ENCODE data around the gene RIMKLB. TPM values are rescaled to one million over a fixed set of nuclear protein-coding genes. Genes with fewer than 3 reads are reported as not detected.
"Not testable (repeated sequence)": the region's sequence is repeated elsewhere in the genome, so short reads cannot be mapped to it uniquely, and the experiment has no call there.

RIMKLB gene
- total RNA-seq, 1 donor from 2014 or later, result 49.1 TPM

DNA sequence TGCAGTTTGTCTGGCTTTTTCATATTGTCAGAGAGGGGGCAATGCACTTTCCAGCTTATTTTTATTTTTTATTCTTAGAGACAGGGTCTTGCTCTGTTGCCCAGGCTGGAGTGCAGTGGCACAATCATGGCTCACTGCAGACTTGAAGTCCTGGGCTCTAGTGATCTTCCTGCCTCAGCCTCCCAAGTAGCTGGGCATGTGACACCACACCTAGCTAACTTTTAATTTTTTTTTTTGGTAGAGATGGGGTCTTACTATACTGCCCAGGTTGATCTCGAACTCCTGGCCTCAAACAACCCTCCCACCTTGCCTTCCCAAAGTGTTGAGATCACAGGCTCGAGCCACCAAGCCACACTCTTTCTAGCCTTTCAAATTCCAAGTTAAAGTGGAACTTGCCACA lies 120.7 kb downstream of the RIMKLB start:
- no peak for DNase-seq (ENCODE audit: low read depth)

- DNase-seq (ENCODE audit: low read depth), result no peak
Observed at GRCh38 chr12:8819666-8819980, 121.8 kb downstream of the RIMKLB start.

- not testable (repeated sequence) for DNase-seq (ENCODE audit: low read depth)
Observed at GRCh38 chr12:8820676-8821407, 123.1 kb downstream of the RIMKLB start.

- no peak for DNase-seq (ENCODE audit: low read depth)
Observed at GRCh38 chr12:8821591-8821990, 123.8 kb downstream of the RIMKLB start.

DNA sequence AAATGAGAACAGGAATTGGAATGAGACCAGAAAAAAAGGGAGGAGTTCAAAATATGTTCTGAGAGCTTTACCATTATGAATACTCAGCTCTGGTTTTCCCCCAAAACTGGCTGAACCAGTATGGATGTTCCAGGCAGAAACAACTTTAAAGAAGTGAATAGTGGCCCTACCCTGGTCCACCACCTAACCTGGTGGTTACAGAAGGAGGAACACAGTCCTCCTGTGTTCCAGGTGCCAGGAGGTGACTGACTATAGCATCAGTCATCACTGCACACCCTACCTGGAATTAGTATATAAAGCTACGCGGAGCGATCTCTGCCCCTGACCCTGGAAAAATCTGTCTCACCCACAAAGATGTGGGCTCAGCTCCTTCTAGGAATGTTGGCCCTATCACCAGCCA lies 124.5 kb downstream of the RIMKLB start, which contains the start of gene A2ML1:
TSS of gene A2ML1 (plus strand) at position 324 of the 400 bp plus-strand sequence. CDS start at position 355, 31 bp downstream.
- peak; percentile 12 for DNase-seq (ENCODE audit: low read depth)

DNA sequence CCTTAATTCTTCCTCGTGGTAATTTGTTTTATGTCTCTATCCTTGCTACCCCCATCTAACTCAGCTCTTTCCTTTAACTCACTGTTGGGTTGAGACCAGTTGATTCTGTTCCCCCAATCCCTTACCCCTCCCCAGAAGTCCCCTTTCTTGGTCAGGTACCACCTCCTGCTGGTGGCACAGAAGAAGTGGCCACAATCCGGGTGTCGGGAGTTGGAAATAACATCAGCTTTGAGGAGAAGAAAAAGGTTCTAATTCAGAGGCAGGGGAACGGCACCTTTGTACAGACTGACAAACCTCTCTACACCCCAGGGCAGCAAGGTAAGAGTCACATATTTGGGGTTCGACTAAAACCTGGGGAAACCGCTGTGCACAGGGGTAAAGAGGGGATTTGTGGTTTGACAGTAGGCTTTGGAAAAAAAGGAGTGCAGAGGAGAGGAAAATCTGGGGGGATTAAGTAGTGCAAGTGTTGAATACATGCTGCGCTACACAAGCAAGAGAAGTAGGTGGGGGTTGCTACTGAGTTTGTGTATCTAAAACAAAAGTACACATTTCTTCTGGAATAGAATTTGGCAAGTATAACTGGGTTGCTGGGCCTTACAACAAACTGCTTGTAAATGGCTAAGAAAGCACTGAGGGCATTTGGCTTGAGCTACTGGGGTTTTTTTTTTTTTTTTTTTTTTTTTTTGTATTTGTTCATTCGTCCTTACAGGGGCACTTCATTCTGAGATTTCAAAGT lies 125.9 kb downstream of the RIMKLB start:
- no peak for DNase-seq (ENCODE audit: low read depth)

GRCh38 chr12:8827551-8828256 lies 129.9 kb downstream of the RIMKLB start:
- DNase-seq (ENCODE audit: low read depth), result no peak

GRCh38 chr12:8828257-8829124 lies 130.7 kb downstream of the RIMKLB start:
- DNase-seq (ENCODE audit: low read depth), result no peak

- DNase-seq (ENCODE audit: low read depth), result no peak
Observed at GRCh38 chr12:8829125-8829518, 131.3 kb downstream of the RIMKLB start.

DNA sequence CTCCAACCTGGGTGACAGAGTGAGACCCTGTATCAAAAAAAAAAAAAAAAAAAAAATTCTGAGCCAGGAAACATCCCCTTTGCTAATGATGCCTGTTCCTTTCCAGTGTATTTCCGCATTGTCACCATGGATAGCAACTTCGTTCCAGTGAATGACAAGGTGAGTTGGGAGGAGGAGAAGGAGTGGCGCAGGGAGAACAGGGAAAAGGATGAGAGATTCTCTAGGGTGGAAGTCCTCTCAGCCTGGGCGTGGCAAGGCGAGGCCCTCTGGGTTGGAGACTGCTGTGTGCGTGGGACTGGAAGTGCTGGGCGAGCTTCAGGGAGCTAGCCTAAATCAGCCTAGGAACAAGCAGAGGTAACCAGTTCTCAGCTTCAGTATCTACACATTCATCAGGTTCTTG lies 131.8 kb downstream of the RIMKLB start:
- no peak for DNase-seq (ENCODE audit: low read depth)

GRCh38 chr12:8831116-8831515 lies 133.3 kb downstream of the RIMKLB start:
- DNase-seq (ENCODE audit: low read depth), result no peak

DNA sequence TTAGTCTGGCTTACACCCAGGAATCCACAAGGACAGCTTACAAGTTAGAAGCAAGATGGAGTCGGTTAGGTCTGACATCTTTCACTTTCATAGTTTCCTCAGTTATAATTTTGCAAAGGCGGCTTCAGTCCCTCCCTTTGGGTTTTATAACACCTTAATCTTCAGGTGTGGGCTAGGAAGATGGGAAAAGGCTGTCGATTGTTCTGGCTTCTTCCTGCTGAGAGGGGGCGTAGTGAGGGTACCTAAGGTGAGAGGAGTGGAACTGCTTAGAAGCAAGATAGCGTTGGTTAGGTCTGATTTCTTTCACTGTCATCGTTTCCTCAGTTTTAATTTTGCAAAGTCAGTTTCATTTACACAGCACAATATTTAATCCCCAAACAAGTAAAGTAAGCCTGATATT lies 134.7 kb downstream of the RIMKLB start:
- DNase-seq (ENCODE audit: low read depth), result no peak

Other genes starting within 250 kb of the RIMKLB start
- gene CLEC6A, start 242.0 kb upstream of the RIMKLB start, total RNA-seq, result 0.20 TPM in 1 of 2 replicates, not detected in the other
- gene CLEC4D, start 184.5 kb upstream of the RIMKLB start, total RNA-seq, result 0.15 TPM in 1 of 2 replicates, not detected in the other
- gene CLEC4E, start 157.1 kb upstream of the RIMKLB start, total RNA-seq, result 21.6 and 59.4 TPM in 2 replicates
- gene AICDA, start 85.1 kb upstream of the RIMKLB start, total RNA-seq, result 0.30 and 0.52 TPM in 2 replicates
- gene MFAP5, start 35.2 kb upstream of the RIMKLB start, total RNA-seq, result 0.85 and 3.3 TPM in 2 replicates
- gene A2ML1, start 124.6 kb downstream of the RIMKLB start, total RNA-seq, result 0.35 TPM in 1 of 2 replicates, not detected in the other
- gene PHC1, start 216.5 kb downstream of the RIMKLB start, total RNA-seq, result 12.2 and 38.6 TPM in 2 replicates

Data from renal cortical epithelial cell (primary cell).